HG03469 (cell line): ENCODE measurements around the gene ARL15.

Source experiments
- ATAC-seq: cut with Tn5 transposase; IDR thresholded peaks from one replicate; pipeline ENCODE4 v1.9.1; 2021; ENCODE audit warnings: mild to moderate bottlenecking, moderate library complexity, moderate number of reproducible peaks; ENCODE audit not compliant: unreplicated experiment

ARL15 gene

DNA sequence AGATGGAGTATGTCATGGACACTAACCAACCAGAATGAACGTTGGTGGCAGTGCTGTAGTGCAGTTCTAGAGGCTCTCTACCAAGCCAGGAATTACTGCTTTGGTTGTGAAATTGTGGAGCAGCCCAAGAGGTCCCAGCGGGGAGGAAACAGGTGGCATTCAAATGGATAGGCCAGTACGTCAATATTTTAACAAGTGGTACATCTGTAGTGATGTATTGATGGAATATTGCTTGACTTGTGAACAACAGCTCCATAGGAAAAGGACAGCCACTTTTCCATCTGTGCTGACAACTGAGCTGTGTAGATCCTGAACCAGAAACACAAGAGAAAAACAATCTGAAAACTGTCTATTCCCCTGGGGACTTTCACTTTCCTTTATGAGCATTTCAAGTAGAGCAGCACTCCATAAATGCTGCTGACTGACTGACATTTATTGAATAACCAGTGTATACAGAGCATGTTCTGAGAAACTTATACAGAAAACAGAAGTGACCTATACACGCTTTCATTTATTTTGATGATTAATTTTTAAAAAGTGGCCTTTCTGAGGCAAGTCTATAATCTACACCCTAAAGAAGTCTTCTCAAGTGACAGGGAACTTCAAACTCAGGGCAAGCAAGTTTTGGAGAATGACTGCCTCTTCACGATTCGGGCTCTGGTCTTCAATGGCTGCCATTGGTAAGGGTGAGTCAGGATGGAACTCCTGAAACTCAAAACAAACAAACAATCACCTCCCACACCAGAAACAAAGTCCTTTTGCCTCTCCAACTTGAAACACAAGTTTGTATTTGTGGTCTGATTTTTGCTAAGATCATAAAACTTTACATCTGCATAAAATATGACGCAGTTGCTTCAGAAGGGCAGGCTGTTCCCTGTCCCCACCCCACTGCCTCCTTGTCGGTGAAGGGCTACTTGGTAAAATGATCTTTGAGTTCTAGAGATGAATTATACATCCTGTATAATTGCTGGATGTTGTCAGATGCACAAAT lies 387.6 kb downstream of the ARL15 start:
- ATAC-seq = no peak

DNA sequence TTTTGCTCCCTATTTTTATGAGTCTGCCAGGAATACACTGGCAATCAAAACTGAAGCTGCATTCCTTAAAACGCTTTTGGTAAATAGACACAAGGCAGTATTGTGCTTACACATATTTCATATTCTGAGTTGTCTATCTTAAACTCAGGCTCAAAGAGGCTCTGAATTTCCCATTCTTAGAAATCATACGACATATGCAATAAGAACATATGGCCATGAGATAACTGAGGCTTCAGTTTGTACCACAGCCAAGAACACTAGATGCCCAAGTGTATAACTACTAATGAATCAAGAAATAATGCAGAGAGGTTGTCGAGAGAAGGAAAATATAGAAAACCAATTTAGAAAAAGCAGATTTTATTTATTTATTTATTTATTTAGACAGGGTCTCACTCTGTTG lies 392.5 kb downstream of the ARL15 start:
- no peak for ATAC-seq

DNA sequence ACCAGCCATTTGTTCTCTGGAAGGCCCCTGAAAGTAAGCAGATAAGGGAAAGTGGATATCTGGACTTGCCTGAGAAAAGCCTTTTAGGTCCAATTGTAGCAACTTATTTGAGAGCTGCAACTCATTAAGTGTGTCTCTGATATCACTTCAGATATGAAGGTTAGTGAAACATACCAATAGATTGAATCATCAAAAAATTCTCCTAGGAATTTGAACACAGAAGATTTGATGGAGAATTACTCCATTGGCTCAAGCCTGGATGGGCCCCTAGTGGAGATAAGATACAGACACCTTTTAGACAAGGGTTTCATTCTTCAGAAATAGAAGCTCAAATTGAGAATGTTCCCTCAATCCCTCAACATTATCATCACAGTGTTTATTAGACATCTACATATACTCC lies 393.3 kb downstream of the ARL15 start:
- no peak for ATAC-seq

DNA sequence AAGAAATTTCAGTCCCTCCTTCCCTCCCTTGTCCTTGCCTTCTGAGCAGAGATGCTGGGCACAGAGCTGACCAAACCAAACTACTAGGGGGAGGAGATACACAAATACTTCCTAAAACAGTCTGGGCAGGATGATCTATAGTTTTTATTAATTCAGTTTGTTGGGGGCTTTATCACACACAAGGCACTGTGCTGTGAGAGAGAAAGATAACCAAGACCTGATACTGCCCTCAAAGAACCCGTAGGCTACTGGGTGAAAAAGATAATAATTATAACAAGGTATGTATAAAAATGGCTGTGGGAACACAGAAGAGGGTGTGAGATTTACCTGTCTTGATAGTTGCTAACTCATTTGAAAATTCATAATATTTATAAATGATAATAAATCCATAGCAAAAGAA lies 395.3 kb downstream of the ARL15 start:
- no peak for ATAC-seq

DNA sequence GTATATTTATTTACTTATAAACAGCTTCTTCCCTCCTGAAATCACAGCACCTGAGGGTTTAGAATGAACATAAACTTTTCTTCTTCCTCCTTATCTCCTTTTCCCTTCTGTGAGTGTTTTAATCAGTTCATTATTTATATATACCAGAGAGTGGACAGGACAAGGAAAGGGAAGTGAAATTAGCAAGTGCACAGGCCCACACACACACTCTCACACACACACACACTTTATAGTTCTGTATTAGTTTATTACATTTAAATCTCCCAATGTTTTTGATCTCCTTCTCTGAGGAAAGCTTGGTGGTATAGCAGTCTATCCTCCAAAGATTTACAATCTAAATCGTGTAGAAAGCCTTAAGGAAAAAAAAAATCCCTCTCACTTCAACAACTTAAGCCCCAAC lies 396.4 kb downstream of the ARL15 start:
- ATAC-seq = no peak

DNA sequence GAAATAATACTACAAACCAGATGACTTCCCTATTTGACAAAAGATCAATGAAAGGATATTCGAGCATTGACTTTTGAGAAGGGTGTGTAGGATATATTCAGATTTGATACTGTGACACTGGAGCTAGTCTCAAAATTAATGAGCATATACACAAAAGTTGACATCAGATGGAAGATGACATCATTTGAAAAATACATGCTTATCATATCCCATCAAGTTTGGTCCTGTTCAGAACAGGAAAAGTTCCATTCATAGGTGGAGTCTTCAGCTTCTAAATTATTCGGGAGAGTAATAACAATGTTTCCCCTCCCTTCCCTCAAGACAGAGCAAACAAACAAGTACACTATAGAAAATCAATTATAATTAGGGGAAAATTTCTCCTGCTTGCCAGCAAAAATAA lies 401.6 kb downstream of the ARL15 start:
- no peak for ATAC-seq

DNA sequence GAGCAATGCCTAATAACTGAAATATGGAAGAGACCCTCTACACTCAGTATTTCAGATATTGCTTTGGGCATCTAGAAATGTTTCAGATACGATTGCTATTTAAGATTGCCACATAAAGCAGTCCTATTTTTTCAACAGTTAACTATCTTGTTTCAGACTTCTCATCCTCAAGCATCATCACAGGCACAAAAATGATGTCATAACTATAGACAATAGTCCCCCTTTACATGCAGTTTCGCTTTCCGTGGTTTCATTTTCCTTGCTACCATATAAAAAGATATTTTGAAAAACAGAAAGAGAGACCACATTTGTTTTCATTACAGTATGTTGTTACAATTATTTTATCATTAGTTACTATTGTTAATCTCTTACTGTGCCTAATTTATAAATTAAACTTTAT lies 402.5 kb downstream of the ARL15 start:
- ATAC-seq = no peak

DNA sequence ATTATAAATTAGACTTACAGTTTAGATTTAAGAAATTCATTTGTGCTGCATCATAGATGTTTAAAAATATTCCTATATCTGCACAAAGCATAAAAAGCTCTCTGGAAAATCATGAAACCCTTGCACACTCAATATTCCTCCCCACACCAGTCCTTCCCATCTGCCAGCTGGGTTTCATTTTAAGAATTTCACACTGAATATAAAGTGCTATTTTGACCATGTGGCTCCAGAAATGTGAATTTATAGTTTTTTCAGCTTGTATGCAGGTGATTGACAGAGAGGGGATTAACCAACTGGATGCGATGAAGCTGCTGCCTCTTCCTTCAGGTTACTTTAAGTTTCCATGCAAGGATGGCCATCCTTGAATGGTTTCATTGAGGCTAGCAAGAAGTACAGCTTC lies 403.6 kb downstream of the ARL15 start:
- no peak for ATAC-seq

DNA sequence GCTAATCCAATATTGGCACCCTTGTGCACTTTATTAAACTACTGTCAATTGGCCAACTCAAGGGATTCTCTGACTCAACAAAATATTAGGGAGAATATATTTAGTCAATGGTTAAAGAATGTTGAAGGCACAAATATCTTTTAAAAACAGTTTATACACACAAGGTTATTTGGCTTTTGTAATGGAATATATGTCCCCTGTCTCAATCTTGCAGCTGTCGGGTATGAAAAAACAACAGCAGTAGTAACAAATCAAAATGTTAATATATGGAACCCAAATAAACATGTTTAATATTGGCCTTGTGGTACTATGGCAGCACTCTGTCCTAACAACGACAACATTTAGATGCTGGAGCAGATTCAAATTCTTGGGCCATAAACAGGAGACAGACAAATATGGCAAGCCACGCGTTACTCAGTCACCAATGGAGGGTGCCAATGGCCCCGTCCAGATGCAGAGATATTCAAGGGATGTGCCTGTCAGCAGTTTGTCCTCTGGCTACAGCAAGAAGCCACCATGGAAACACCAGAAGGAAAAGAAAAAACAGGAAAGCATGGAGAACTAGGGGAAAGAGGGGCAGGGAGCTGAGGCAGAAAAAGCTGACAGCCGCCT lies 408.0 kb downstream of the ARL15 start:
- ATAC-seq = no peak

DNA sequence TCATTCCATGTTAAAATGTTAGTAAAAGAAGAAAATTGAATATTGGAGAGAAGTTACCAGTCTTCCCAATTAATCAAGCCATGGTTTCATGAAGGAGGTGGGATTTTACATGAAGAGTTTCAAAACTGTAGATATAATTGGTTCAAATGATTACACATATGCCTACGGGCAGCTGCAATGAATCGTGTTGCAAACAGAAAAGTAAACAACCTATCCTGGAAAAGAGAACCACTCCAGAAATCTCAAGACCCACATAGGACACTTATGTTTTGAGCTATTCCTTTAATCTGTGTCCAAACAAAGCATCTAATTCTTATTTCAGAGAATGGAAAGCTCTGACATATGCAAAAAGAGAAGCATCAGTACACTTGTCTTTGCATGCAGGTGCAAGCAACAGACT lies 409.7 kb downstream of the ARL15 start:
- ATAC-seq = no peak

DNA sequence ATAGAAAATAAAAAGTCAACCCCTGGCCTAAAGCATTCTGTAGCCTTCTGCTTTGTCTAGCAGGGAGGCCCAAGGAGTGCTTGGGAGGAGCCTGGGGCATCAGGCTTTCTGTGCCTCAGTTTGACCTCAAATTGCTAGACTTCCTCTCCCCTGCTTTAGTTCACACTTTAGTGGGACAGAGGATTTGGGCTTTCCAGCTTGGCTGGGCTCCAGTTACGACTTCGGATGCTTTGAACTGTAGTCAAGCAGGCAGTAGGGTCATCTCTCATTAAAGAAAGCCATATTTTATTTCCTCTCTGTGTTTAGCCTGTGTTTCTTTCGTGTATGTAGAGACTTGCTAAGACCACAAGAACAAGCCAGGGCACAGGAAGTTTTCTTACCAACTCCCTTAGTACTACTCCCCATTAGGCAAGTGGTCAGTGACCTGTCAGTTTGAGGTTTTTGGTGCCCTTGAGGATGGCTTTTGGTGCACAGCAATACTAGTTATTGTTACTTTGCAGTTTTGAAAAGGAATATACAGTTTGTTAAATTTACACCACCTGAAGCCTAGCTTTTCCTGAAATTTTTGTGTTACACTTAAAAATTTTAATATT lies 415.2 kb downstream of the ARL15 start:
- no peak for ATAC-seq

DNA sequence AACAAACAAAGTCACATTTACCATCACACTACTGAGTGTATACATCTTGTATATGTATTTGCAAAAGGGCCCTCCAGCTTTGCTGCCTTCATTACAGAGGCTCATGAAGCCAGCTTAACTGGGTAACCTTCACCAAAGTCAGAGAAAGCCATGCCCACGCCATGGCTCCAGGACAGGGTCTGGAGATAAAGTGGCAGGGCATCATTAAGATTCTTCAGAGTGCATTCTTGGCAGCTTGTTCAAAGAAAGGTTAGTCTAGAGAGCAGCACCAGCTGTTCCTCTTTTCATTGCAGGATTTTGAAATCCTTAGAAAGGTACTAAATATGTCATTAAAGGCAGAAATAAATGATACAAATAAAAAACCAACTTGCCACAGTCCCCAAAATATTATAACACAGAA lies 416.7 kb downstream of the ARL15 start:
- no peak for ATAC-seq

DNA sequence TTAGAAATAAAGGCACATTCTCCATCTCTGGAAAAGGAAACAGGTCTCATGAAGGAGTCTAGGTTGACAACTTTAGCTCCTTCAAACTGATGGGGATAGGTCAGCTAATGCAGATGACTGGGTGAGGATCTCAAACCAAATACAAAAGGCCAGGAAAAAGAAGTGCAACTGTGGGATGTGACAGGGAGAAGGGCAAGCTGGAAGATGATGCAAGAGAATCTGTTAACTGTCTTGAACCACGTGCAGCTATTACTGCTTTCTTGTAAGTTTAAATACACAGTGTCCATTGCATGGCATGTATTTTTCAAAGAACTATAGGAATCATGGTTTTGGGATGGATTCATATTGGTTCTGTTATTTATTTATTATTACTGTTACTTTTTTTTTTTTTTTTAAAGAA lies 418.1 kb downstream of the ARL15 start:
- ATAC-seq = no peak

DNA sequence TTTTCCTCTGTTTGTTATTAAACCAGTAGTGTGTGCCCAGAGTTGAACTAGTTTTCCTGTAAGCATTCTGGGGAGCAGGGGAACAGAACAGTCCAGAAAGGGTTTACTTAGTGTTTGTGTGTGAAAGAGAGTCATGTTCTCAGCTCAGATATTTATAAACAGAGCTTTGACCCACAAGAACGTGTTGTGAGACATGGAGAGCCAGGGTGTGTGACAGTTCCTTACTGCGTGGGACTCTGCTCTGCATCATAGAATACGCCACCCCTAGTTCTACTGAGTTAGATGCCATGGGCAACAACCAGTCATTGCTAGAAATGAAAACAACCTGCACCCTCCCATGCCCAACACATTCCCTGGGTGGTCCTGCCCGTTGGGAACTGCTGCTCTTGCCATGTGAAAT lies 419.2 kb downstream of the ARL15 start:
- ATAC-seq = no peak

DNA sequence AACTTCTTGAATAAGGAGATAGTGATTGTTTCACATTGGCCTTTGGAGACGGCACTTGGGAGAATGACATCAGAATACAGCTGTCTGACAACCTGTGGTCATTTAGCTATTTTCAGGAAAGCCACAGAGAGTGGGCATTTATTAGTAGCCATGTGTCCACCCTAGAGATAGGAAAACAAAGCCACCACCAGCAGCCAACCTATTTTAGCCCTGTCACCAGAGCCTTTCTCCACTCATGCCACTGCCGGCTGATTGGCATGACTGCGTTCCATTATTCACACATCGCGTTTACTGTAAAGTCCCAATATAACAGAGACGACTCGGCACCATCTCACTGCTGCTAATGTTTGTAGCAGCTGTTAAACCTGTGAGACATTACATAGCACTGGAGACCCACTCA lies 419.9 kb downstream of the ARL15 start:
- ATAC-seq = no peak

DNA sequence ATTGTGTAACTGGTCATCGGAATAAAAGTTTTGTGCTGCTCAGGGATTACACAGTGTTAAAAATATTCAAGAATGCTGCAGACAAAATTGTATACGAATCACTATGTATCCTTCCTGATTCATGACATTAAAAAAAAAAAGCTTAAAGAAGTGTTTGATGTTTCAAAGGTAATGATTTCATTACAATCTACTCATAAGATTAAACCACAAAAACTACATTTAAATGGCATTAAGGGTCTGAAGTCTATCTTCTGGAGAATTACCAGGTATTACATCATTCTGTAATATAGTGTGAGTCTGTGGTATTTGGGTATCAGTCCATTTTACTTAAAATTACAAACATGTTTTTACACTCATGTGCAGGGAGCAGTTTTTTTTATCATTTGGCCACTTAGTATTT lies 425.5 kb downstream of the ARL15 start:
- ATAC-seq = no peak

DNA sequence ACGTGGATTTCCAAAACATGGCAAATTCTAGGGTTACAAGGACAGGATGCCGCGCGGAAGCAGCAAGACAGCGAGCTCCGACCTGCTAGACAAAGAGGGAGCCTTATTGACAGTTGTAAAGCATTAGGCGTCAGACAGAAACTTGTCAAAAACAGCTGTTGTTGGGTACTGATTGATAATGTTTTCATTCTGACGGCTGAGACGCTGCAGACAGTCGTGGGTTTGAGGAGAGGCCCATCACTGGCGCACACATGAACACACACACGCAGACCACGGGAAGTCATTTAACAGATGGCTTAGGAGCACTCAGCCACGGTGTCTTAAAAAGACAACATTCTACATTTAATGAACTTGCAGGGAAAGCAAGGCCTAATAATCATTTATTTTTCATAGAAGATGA lies 426.0 kb downstream of the ARL15 start:
- no peak for ATAC-seq

DNA sequence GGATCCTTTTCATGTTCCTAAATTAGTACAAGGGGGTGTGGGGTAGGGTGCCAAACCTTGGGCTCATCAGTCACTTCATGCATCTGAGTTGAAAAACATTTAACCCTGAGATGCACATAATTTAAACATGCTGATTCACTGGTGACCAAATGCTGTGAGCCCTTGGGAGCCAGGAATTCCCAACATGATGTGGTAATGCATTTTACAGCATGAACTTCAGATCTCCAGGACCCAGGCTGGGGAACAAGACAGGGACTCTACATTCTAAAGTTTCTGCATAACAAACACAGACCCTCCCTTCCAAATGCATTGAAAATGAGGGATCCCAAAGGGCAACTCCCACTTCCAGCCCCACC lies 427.7 kb downstream of the ARL15 start:
- ATAC-seq = no peak

DNA sequence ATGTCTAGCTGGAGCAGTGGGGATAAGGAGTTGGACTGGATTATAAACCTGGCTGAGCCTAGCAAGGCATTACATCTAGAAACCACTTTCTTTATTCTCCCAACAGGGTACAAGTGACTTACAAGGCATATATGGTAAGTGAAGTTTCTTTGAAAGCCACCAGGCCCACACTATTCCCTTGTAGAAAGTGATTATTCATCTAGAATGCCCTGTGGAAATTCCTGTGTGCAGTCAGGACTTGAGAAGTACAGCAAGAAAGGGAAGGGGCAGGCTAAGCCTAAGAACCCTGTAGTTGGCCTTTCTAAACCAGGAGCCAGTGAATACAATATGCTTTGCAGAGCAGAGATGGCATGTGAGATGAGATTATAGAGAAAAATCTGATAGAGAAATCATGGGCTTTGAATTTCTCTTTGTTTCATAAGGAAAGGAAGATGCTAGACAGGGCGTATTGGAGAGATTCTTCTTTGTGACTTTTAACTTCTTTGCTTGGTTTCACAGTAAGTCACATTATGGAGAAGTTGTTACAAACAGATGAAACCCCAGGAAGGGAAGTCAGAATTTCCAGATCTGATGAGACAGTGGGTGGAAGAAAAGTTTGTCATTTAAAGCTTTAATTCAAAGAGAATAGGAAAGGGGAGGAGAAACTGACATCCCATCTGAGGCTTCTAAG lies 428.2 kb downstream of the ARL15 start:
- ATAC-seq = no peak

DNA sequence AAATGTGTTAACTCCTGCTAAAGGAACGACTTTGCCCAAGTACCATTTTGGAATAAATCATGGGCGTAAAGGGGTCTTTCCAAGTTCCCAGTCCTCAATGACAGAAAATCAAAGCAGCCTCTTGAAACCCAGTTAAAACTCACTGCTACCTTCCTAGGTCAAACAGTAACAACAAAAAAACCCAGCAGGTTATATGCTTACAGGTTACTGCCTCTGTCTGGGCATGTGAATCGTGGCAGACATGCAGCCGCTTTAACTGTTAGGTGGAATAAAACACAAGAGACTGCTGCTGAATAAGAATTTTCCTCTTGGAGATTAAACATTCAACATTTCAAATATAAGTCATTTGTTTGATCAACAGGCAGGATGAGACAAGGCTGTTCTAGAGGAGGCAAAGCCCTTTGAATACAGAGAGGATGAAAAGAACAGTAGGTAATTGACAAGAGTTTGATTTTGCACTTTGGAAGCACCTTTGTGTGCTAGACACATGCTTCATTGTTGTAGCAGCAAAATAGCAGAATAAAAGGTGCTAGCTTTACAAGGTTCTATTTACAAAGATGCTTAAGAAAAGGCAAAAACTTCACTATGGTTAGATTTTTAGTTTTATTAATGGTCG lies 430.6 kb downstream of the ARL15 start:
- ATAC-seq = no peak

DNA sequence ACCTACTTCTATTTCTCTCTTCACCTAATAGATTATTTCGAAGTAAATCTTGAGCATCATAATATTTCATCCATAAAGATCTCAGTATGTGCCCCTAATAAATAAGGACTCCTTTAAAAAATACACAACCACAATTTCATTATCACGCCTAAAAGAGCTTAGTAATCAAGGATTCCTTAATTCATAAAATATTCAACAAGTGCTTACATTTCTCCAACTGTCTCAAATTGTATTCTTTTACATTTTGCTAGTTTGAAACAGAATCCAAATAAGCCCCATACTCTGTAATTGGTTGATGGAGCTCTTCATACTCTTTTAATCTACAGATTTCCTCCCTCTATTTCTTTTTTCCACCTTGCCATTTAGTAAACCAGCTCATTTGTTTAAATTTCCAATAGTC lies 432.4 kb downstream of the ARL15 start:
- no peak for ATAC-seq
